Body of pancreas (tissue), 4 donors: ENCODE data around the gene GREM1.

Source experiments
- CTCF ChIP-seq, 7 experiments: fragments of 450-650 bp in 4 of 7; fragments of 200-600 bp in 3 of 7; sonication (generic) in 3 of 7; IDR thresholded peaks; one replicate each; pipeline ENCODE4 v1.5.1; 2016 to 2019; ENCODE audit warnings: antibody characterized with exemption in 7 of 7
- POLR2A ChIP-seq, 3 donors: fragments of 450-650 bp; IDR thresholded peaks; one replicate each; pipeline ENCODE4 v1.6.1; 2016; ENCODE audit warnings: antibody characterized with exemption in 3 of 3, mild to moderate bottlenecking in 2 of 3

DNA sequence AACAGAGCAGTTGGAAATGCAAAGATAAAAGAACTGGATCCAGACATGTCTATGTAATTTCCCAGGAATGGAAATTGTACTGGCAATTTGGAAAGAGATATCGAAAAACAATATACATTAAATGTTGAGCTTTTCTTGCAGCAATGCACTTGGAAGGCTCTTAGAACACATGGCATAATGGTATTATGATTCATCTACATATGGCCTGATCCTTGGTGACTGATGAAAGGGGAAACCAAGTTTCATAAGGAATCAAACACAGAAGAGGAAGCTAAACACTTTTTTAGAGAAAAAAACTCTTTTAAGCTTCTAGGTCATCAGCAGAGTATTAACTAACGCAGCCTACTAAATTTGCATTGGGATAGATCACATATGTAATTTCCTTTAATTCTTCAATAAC is 12.4 kb upstream of the GREM1 start:
- no peak for TF ChIP-seq CTCF (IDR thresholded peaks at IDR 0.05)
- TF ChIP-seq POLR2A (IDR thresholded peaks at IDR 0.05) = no peak
